Measurements from ENCODE around the gene GLT1D1. TPM values are rescaled to one million over a fixed set of nuclear protein-coding genes. Genes with fewer than 3 reads are reported as not detected.

The GLT1D1 gene
- total RNA-seq, 2 experiments from 2014 or later, result 0.19 to 0.22 TPM

- Mint-ChIP-seq H3K27ac (no peak overlapping the region), H3K4me3 (no peak overlapping the region), H3K4me1 (ENCODE audit: low read depth) (no peaks in the 10 kb centered on the region), H3K9me3 (peaks cover 12% of the 10 kb centered on the region), H3K27me3 (no peaks in the 10 kb centered on the region), H3K36me3 (ENCODE audit: low read depth) (no peaks in the 10 kb centered on the region)
- Histone ChIP-seq H3K36me3 (ENCODE audit: insufficient read depth, low read length) (no peaks in the 10 kb centered on the region), H3K9me3 (ENCODE audit: control insufficient read depth in 1 of 2, insufficient read depth in 1 of 2, low read length in 2 of 2) (peaks cover 0 to 21% of the 10 kb centered on the region in 2 experiments), H3K27me3 (ENCODE audit: control insufficient read depth in 1 of 2, insufficient read depth in 2 of 2, low read length in 2 of 2) (no peaks in the 10 kb centered on the region), H3K27ac (ENCODE audit: low read depth in 1 of 2, low read length in 2 of 2) (no peak overlapping the region), H3K4me1 (ENCODE audit: insufficient read depth, low read length) (no peaks in the 10 kb centered on the region), H3K4me3 (ENCODE audit: low read length) (no peak overlapping the region)
- ATAC-seq (ENCODE audit: poor library complexity) (no peak), DNase-seq (no peak)
- intact Hi-C loops (cut with DNase I, micrococcal nuclease), result no loop called here
- TF ChIP-seq, protein P1, sequence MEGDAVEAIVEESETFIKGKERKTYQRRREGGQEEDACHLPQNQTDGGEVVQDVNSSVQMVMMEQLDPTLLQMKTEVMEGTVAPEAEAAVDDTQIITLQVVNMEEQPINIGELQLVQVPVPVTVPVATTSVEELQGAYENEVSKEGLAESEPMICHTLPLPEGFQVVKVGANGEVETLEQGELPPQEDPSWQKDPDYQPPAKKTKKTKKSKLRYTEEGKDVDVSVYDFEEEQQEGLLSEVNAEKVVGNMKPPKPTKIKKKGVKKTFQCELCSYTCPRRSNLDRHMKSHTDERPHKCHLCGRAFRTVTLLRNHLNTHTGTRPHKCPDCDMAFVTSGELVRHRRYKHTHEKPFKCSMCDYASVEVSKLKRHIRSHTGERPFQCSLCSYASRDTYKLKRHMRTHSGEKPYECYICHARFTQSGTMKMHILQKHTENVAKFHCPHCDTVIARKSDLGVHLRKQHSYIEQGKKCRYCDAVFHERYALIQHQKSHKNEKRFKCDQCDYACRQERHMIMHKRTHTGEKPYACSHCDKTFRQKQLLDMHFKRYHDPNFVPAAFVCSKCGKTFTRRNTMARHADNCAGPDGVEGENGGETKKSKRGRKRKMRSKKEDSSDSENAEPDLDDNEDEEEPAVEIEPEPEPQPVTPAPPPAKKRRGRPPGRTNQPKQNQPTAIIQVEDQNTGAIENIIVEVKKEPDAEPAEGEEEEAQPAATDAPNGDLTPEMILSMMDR (IDR thresholded peaks at IDR 0.05), result no peak
- CTCF ChIA-PET, result interaction anchor here (0.6 kb wide), 1 partner anchor 11 kb away, joined by 3 read pairs; no protein-coding TSS in a partner anchor
- POLR2A ChIA-PET, result no interaction called here
Observed at GRCh38 chr12:129002427-129002826, 149.1 kb downstream of the GLT1D1 start.

DNA sequence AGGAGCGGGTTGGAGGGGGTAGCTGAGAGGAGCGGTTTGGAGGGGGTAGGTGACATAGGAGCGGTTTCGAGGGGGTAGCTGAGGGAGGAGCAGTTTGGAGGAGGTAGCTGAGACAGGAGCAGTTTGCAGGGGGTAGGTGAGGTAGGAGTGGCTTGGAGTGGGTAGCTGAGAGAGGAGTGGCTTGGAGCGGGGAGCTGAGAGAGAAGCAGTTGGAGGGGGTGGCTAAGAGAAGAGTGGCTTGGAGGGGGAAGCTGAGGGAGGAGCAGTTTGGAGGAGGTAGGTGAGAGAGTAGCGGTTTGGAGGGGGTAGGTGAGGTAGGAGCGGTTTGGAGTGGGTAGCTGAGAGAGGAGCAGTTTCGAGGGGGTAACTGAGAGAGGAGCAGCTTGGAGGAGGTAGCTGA, 152.1 kb downstream of the GLT1D1 start:
- CTCF ChIA-PET, result no interaction called here
- no peak overlapping the region for H3K4me3 ChIP-seq (ENCODE audit: low read length)
- H3K27me3 ChIP-seq (ENCODE audit: control insufficient read depth in 1 of 2, insufficient read depth in 2 of 2, low read length in 2 of 2), result no peaks in the 10 kb centered on the region
- peaks cover 0 to 21% of the 10 kb centered on the region in 2 experiments for H3K9me3 ChIP-seq (ENCODE audit: control insufficient read depth in 1 of 2, insufficient read depth in 1 of 2, low read length in 2 of 2)
- no peak overlapping the region for H3K27ac ChIP-seq (ENCODE audit: low read depth in 1 of 2, low read length in 2 of 2)
- Mint-ChIP-seq H3K27ac (no peak overlapping the region), H3K9me3 (peaks cover 4% of the 10 kb centered on the region), H3K4me1 (ENCODE audit: low read depth) (no peaks in the 10 kb centered on the region), H3K27me3 (no peaks in the 10 kb centered on the region), H3K36me3 (ENCODE audit: low read depth) (no peaks in the 10 kb centered on the region), H3K4me3 (no peak overlapping the region)
- TF ChIP-seq, protein P1 (IDR thresholded peaks at IDR 0.05), result no peak
- no peaks in the 10 kb centered on the region for H3K4me1 ChIP-seq (ENCODE audit: insufficient read depth, low read length)
- no peaks in the 10 kb centered on the region for H3K36me3 ChIP-seq (ENCODE audit: insufficient read depth, low read length)
- no peak for DNase-seq
- POLR2A ChIA-PET, result no interaction called here
- no peak for ATAC-seq (ENCODE audit: poor library complexity)
- intact Hi-C loops (cut with DNase I, micrococcal nuclease), result no loop called here

- peaks cover 4% of the 10 kb centered on the region for H3K9me3 Mint-ChIP-seq
- Histone ChIP-seq H3K9me3 (ENCODE audit: control insufficient read depth in 1 of 2, insufficient read depth in 1 of 2, low read length in 2 of 2) (peaks cover 0 to 21% of the 10 kb centered on the region in 2 experiments), H3K4me3 (ENCODE audit: low read length) (no peak overlapping the region), H3K27ac (ENCODE audit: low read depth in 1 of 2, low read length in 2 of 2) (no peak overlapping the region), H3K4me1 (ENCODE audit: insufficient read depth, low read length) (no peaks in the 10 kb centered on the region), H3K27me3 (ENCODE audit: control insufficient read depth in 1 of 2, insufficient read depth in 2 of 2, low read length in 2 of 2) (no peaks in the 10 kb centered on the region), H3K36me3 (ENCODE audit: insufficient read depth, low read length) (no peaks in the 10 kb centered on the region)
- no peak overlapping the region for H3K27ac Mint-ChIP-seq
- H3K27me3 Mint-ChIP-seq, result no peaks in the 10 kb centered on the region
- no peaks in the 10 kb centered on the region for H3K4me1 Mint-ChIP-seq (ENCODE audit: low read depth)
- intact Hi-C loops (cut with DNase I, micrococcal nuclease), result no loop called here
- ChIA-PET POLR2A (no interaction called here), CTCF (no interaction called here)
- no peaks in the 10 kb centered on the region for H3K36me3 Mint-ChIP-seq (ENCODE audit: low read depth)
- TF ChIP-seq, protein P1 (IDR thresholded peaks at IDR 0.05), result no peak
- DNase-seq (no peak), ATAC-seq (ENCODE audit: poor library complexity) (no peak)
- H3K4me3 Mint-ChIP-seq, result no peak overlapping the region
Observed at GRCh38 chr12:129005829-129006228, 152.6 kb downstream of the GLT1D1 start.

Measured in CD4-positive, alpha-beta T cell (primary cell).